Measurements from ENCODE around the gene FBXO31.
"Not testable (repeated sequence)": the region's sequence is repeated elsewhere in the genome, so short reads cannot be mapped to it uniquely, and the experiment has no call there.

Gene FBXO31

GRCh38 chr16:87384162-87384874 lies 742 bp upstream of the FBXO31 start:
- no peak for DNase-seq

- no peak for DNase-seq
These were observed 1.4 kb downstream of the FBXO31 start for GRCh38 chr16:87382023-87382785.

- no peak for DNase-seq
These were observed 2.7 kb downstream of the FBXO31 start for GRCh38 chr16:87380881-87381280.

- DNase-seq = no peak
These were observed 3.2 kb downstream of the FBXO31 start for GRCh38 chr16:87380403-87380802.

- not testable (repeated sequence) for DNase-seq
These were observed 4.2 kb downstream of the FBXO31 start for GRCh38 chr16:87379312-87379752.

- DNase-seq = no peak
These were observed 6.9 kb downstream of the FBXO31 start for GRCh38 chr16:87376660-87377059.

GRCh38 chr16:87375426-87376135 lies 8.0 kb downstream of the FBXO31 start:
- no peak for DNase-seq

- no peak for DNase-seq
These were observed 9.3 kb downstream of the FBXO31 start for GRCh38 chr16:87374313-87374712.

- no peak for DNase-seq
These were observed 11.3 kb downstream of the FBXO31 start for GRCh38 chr16:87372305-87372704.

GRCh38 chr16:87371261-87371866 lies 12.2 kb downstream of the FBXO31 start:
- DNase-seq = no peak

- peak; percentile 17 for DNase-seq
These were observed 13.5 kb downstream of the FBXO31 start for GRCh38 chr16:87369796-87370719.

GRCh38 chr16:87369117-87369765 lies 14.3 kb downstream of the FBXO31 start:
- DNase-seq = no peak

- DNase-seq = no peak
These were observed 15.4 kb downstream of the FBXO31 start for GRCh38 chr16:87368029-87368770.

GRCh38 chr16:87367529-87367928 lies 16.0 kb downstream of the FBXO31 start:
- no peak for DNase-seq

GRCh38 chr16:87366930-87367329 lies 16.6 kb downstream of the FBXO31 start:
- no peak for DNase-seq

GRCh38 chr16:87366288-87366687 lies 17.3 kb downstream of the FBXO31 start:
- no peak for DNase-seq

GRCh38 chr16:87365021-87365713 lies 18.4 kb downstream of the FBXO31 start:
- no peak for DNase-seq

GRCh38 chr16:87363771-87364455 lies 19.7 kb downstream of the FBXO31 start:
- DNase-seq = no peak

- not testable (repeated sequence) for DNase-seq
These were observed 20.6 kb downstream of the FBXO31 start for GRCh38 chr16:87362828-87363559.
